Measurements from ENCODE around the gene TAMALIN.

Gene TAMALIN

GRCh38 chr12:51985154-51985835, 21.5 kb upstream of the TAMALIN start:
- no peak for DNase-seq

GRCh38 chr12:51986834-51987233, 19.9 kb upstream of the TAMALIN start:
- DNase-seq, result no peak

- DNase-seq, result no peak
Observed at GRCh38 chr12:51992246-51992645, 14.5 kb upstream of the TAMALIN start.

GRCh38 chr12:51994539-51994820, 12.3 kb upstream of the TAMALIN start:
- DNase-seq, result no peak

GRCh38 chr12:51994959-51995358, 11.8 kb upstream of the TAMALIN start:
- DNase-seq, result no peak

- DNase-seq, result no peak
Observed at GRCh38 chr12:51997136-51997535, 9.6 kb upstream of the TAMALIN start.

- DNase-seq, result no peak
Observed at GRCh38 chr12:52003016-52003550, 3.7 kb upstream of the TAMALIN start.

GRCh38 chr12:52003591-52003990, 3.2 kb upstream of the TAMALIN start:
- no peak for DNase-seq

GRCh38 chr12:52004042-52004648, 2.6 kb upstream of the TAMALIN start:
- DNase-seq, result no peak

- no peak for DNase-seq
Observed at GRCh38 chr12:52005218-52005902, 1.4 kb upstream of the TAMALIN start.

- no peak for DNase-seq
Observed at GRCh38 chr12:52005903-52006703, 643 bp upstream of the TAMALIN start.

- DNase-seq, result no peak
Observed at GRCh38 chr12:52007158-52007921, 594 bp downstream of the TAMALIN start.

- DNase-seq, result no peak
Observed at GRCh38 chr12:52007982-52008510, 1.3 kb downstream of the TAMALIN start.

- no peak for DNase-seq
Observed at GRCh38 chr12:52009081-52009751, 2.5 kb downstream of the TAMALIN start.

GRCh38 chr12:52010152-52010622, 3.4 kb downstream of the TAMALIN start:
- DNase-seq, result no peak

GRCh38 chr12:52010692-52011601, 4.2 kb downstream of the TAMALIN start:
- no peak for DNase-seq

- no peak for DNase-seq
Observed at GRCh38 chr12:52011602-52012214, 5.0 kb downstream of the TAMALIN start.

GRCh38 chr12:52013626-52014310, 7.0 kb downstream of the TAMALIN start:
- DNase-seq, result no peak
